GM19372 (cell line): ENCODE measurements around the gene ELK1.

ENCODE experiments used
- ATAC-seq: cut with Tn5 transposase; IDR thresholded peaks from one replicate; pipeline ENCODE4 v1.9.1; 2021; ENCODE audit warnings: mild to moderate bottlenecking, low read depth, moderate library complexity; ENCODE audit not compliant: unreplicated experiment

The ELK1 gene

DNA sequence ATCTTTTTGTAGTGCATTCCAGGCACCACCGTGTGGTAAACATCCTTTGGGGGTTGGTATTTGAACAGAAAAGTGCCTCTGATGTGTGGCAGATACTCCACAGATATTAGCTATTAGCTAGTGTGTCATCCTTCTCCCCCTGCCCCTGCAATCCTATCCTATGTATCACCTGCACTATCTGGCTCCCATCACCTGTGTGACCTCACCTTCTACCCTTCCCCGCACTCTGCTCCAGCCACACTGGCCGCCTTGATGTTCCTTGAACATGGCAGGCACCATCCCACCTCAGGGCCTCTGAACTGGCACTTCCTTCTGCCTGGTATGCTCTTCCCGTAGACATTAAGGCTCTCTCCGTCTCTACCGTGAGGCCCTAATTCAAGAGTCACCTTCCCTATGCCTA, 3.7 kb downstream of the ELK1 start:
- no peak for ATAC-seq

DNA sequence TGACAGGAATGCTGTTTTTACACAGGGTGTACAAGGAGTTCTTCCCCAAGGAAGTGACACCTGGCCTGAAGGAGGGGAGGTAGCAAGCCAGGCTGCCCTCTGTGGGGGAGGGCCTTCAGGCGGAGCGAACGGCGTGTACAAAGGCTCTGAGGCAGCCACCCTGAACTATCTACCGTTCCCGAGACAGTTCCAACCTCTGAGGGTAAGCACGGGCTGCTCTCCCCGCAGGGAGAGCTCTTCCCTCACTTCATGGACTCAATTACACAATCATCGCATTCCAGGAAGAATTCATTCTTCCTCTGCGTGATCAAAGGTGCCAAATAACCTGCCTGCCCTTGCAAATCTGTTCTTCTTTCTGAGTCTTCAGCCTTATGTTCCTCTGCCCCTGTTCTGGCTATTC, 4.8 kb downstream of the ELK1 start:
- ATAC-seq = no peak

DNA sequence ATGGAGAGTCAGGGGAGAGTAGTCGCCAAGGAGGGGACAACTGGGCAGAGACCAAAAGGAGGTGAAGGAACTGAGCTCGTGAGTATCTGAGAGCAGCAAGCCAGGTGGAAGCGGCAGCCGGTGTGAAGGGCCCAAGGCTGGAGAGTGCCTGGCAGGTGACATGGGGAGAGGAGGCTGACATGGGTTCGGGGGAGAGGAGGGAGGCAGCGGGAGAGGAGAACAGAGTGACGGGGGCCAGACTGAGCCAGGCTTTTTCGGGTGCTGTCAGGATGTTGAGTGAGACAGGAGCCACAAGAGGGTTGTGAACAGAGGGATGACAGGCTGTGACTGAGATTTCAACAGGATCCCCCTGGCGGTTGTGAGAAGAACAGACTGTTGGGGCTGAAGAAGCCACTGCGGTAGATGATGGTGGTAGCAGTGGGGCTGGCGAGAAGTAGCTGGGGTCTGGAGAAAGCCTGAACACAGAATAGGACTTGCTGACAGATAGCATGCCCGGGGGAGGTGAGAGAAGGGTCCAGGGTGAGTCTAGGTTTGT, 5.7 kb downstream of the ELK1 start:
- ATAC-seq = no peak

DNA sequence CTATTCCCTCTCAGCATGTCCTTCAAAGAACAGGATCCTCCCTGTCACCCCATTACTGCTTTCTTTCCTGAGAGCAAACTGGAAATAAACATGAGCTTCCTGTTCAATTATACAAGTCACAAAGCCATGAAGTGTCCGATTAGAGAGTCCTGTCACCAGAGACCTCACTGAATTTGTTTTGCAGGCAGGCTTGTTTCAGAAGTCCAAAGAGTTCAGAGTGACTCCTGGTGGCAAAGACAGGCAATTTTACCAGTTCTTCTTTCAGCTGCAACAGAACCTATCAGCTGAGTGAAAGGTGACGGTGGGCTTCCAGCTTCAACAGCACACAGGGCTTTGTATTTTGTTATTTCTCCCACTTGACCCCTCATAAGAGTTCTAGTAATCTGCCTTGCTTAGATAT, 6.4 kb downstream of the ELK1 start:
- ATAC-seq = no peak

DNA sequence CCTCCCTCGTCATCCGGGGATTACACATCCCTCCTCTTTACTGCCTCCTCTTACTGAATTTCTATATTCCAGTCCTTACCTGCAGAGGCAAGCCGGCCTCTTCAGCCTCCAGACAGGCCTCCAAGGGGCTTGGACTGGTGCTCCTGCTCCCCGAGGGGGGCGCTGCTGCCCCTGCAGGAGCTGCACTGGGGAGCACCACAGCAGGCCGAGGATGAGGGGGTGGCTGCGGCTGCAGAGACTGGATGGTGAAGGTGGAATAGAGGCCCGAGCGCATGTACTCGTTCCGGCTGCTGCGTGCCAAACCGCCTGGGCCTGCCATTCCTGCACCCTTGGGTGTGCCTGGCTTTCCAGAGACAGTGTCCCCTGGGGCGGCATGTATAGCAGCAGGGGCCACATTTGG, 11.5 kb downstream of the ELK1 start:
- ATAC-seq = no peak

DNA sequence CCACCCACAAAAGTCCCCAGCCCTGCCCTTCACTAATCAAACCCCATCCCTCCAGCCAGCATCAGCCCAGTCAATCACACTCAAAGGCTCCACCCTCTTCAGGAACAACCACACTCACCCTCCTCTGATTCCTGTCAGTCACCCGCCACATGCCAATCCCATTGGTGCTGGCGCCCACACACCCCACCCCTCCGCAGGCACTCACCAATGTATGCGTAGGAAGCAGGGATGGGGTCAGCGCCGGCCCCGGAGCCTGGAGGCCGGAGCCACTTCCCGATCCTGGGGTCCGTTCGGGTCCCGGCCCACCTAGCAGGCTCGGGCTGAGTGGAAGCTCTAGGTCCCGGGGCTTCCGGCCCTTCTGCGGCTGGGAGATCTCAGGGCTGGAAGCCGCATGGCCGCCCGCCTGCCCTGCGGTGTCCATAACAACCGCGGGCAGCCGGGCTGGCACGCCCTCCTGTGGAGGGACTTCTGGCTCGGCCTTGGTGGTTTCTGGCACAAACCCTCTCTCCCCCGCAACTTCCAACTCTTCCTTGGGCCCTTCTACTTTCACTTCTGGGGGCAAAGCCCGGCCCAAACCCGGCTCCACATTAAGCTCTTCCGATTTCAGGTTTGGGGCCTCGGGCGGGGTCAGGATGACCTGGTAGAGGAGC, 12.7 kb downstream of the ELK1 start:
- ATAC-seq = no peak

DNA sequence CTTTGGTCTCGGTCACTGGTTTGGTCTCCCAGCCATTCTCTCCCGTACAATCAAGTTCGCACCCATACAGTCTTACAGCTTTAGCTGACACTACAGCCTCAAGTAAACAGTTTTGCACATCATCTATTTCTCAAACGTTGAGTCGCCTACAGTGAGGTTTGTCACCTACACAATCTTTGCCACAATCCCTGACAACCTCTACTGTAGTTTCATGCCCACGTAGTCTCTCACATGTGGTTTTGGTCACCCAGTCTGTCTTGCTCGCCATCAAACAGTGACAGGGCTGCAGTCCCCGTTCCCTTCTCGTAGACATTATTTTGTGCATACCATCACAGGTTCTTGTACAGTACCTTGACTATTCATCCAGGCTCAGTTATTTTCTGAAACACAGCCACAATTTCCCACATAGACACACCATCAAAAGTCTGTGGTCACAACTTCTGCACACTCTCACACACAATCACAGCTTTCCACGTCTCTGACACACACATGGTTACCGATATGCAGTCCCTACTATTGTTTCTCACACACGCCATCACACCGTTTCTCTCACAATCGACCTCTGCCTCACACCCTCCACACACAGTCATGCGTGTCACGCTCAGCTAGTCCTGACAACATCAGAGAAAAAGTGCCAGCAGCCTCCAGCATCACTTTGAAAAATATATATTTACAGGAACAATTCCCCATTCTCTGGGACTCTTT, 15.3 kb downstream of the ELK1 start:
- ATAC-seq = no peak

DNA sequence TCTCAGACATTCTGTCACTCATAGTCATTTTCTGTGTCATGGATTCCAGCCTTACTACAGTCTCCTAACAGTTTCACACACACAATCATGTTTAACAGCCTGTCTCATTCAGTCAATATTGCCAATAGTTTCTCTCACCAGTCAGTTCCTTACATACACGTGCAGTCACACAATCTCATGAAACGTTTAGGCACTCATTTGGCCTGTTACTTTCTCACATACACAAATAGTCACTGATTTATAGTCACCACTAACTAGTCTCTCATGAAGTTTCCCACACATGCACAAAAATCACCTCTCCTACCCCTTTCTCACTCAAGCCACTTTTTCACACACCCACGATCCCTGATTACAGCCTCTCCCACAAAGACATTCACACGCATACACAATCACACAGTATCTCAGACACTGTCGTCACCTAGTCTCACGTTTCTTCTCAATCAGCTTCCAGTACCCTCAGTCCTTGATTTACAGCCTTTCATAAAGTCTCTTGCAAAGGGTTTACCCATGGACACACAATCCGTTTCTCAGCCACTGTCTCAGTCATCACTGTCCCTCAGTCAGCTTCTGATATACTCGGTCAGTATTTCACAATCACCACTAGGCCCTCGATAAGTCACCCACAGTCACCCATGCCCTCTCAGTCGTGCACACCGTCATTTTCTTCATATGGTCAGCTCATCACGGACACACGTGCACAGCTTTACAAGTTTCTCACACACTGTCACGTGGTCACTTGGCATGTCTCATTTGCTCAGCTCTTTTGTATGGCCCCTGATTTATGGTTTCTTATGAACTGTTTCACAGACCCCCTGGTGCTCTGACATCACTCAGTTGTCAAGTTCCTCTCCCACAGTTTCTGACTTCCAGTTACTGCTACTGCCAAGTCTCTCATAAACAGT, 16.4 kb downstream of the ELK1 start:
- no peak for ATAC-seq

DNA sequence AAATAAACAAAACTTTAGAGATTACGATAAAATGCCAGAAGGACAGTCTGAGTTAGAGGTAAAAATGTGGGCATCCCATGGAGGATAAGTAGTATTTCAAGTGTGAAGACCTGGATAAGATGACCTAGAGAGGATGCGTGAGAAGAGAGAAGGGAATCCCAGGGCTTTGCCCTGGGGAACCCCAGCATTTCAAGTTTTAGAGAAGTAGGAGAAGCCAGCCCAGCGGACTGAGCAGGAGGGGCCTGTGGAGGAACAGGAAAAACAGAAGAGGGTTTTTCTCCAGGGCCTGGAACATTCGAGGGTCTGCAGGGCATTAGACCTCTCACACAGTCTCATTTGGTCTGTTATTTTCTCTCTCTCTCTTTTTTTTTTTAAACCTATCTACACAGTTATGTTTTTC, 17.7 kb downstream of the ELK1 start:
- no peak for ATAC-seq

DNA sequence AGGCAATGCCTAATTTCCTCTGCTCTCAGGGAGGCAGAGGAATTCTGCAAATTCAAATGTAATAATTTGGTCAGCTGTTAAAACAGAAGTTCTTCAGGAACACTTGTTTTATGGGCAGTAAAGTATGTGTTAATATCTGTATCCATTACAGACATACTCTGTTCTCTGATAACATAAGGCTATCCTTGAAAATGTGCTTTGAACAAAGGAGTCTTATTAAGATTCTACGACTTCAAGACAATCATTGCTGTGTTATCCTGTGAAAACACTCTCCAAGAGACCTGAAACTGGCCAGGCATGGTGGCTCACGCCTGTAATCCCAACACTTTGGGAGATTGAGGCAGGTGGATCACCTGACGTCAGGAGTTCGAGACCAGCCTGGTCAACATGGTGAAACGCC, 18.7 kb downstream of the ELK1 start:
- ATAC-seq = no peak

DNA sequence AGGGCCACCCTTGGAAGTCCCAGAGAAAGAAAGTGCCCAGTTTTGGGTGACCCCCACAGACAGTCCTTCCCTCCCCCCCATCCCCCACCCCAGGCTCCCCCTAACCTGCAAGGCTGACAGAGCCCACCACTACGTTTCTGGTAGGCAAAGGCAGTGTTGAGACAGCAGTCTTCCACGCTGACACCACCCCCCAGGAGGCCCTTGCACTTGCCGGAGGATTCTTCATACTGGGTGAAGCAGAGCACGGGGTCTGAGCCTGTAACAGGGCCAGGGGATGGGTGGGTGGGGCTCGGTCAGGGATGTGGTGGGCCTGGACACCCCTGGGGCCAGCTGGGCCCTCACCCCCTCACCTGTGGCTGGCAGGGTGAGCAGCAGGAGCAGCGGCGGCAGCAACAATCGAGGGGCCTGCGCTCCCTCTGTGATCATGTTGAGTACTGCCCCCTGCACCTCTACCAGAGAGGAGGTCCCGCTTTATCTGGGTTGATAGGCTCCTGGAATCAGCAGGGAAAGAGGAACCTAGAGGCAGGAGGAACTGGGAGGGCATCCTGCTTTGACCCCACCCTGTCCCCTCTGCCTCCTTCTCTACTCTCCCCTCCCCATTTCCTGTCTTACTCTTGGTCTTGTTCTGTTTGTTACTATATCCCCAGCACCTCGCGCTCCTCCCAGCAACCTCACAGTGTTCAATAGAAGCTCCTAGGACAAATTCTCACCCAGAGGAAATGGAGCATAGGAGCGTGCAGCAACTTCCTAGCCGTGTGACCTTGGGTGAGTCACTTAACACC, 20.8 kb downstream of the ELK1 start, which contains the start of gene CFP:
TSS of gene CFP (minus strand) at position 512 of the 782 bp plus-strand sequence. CDS start at position 426, 86 bp downstream.
- ATAC-seq = no peak

DNA sequence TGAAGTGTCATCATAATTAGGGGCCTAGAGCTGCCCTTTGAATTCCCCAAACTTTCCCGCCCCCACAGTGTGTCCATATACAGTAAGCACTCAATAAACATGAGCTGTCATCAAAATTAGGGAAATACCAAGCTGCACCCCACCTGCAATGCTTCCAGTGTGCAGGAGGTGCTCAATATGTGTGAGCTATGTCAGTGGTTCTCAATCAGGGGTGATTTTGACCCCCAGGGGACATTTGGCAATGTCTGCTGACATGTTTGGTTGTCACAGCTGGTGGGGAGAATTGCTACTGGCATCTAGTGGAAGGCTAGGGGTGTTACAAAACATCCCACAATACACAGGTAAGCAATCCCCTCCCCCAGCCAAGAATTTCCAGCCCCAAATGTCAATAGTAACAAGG, 21.4 kb downstream of the ELK1 start:
- ATAC-seq = no peak

DNA sequence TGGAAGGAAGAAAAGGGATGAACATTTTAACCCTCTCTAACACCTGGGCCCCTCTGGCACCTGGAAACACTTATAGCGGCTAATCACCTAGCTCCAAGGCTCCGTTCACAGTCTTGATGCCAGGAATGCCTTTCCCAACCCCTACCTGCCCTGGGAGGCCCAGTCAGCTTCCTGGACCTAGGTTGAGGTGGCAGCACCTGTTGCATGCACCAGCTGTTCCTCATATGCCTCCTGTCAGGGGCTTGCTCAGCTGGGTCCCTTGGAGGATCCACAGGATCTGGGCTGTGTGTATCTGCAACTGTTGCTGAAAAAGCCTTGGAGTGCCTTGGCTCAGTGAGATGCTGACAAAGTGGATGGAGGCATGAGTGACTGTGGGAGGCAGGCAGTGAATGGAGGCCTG, 25.0 kb downstream of the ELK1 start:
- ATAC-seq = no peak

DNA sequence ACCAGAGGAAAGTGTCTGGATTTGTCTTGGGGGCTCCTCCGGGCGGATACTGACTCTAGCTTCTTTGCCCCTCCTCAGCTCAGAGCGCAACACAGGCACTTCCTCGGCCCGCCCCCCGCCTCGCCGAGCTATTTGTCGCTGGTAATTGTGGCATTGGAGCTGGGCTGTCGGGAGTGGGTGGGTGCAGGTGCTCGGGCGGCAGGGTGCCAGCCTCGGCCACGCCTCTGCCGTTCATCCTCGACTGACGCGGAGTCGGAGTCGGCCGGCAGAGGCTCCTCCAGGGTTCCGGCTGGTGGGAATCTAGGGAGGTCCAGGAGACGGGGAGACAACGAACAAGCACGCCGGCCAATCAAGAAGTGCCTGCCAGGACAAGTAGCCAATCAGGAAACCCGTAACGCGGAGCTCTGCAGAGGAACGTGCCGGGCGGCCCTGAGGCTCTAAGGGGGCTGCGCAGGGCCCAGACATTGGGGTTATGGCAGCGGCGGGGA, 26.8 kb downstream of the ELK1 start:
- no peak for ATAC-seq

DNA sequence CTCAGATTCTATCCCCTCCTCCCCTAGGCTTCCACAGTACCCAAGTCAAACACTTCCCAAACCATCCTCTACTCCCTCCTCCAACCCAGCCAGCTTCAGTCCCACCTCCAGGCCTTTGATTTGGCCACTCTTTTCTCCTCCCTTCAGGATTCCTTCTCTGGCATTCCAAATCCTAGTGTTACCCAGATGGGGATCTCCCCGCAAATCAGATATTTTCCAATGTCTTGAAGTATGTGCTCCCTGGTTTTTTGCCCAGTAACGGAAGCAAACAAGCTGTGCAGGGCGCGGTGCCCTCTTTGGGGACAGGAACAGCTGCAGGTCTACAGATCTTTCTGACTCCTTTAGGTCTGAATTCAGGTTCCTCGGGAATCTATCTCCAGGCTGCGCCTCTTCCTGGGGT, 28.5 kb downstream of the ELK1 start:
- no peak for ATAC-seq

DNA sequence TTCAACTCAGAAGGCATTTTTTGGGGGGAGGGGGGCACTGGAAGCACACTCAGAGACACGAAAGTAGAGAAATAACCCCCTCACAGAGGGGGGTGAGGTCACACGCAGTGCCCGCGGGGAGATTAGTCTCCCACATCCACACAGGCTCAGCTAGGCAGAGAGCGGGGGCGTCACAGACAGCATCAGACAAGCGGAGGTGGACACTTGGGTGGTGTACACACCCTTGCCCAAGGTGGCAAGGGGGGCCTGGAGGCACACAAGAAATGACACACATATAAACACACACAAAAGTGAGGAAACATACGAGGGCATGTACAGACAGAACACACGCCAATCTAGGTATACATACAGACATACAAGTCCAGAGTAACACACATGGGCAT, 30.1 kb downstream of the ELK1 start:
- ATAC-seq = no peak

DNA sequence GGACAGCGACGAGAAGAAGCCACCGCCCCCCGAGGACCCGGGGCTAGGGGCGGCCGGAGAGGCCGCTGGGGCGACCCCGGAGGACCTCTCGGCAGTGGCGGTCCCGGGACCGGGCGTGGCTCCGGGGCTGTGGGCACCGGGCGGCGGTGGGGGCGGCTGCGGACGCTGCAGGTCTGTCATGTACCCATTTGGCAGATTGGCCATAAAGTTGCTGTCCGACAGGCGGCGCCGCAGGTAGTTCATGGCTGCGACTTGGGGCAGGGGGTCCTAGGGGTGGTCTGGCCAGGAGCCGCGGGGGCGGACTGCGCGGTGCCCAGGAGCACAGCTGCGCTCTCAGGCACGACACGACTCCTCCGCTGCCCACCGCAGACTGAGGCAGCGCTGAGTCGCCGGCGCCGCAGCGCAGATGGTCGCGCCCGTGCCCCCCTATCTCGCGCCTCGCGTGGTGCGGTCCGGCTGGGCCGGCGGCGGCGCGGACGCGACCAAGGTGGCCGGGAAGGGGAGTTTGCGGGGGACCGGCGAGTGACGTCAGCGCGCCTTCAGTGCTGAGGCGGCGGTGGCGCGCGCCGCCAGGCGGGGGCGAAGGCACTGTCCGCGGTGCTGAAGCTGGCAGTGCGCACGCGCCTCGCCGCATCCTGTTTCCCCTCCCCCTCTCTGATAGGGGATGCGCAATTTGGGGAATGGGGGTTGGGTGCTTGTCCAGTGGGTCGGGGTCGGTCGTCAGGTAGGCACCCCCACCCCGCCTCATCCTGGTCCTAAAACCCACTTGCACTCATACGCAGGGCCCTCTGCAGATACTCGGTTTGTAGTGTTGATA, 30.7 kb downstream of the ELK1 start, which contains the start of gene SYN1:
TSS of gene SYN1 (minus strand) at position 372 of the 817 bp plus-strand sequence. CDS start at position 243, 129 bp downstream.
- peak; percentile 86 for ATAC-seq

DNA sequence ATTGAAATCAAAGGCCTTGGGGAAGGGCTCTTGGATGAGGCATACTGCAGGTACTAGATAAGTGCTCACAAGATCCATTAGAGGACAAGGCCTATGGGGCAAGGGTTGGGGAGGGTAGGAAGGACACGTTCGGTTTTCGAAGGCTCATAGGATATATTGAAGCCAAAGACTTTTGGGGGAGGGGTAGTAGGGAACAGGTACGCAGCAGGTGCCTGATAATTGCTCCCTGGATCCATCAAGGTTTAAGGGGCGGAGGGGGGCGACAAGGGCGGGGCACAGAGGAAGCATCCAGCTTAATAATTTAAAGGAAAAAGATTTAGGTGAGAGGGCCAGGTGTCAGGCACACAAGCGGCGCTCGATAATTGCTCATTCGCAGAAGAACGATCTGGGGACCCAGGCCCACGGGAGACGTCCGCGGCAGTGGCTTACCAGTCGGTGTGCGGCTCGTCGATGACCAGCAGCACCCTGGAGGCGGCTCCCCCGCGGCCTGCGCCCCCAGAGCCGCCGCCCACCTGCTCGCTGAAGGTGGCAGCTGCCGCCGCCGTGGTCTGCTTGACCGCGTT, 31.4 kb downstream of the ELK1 start:
- ATAC-seq = no peak

DNA sequence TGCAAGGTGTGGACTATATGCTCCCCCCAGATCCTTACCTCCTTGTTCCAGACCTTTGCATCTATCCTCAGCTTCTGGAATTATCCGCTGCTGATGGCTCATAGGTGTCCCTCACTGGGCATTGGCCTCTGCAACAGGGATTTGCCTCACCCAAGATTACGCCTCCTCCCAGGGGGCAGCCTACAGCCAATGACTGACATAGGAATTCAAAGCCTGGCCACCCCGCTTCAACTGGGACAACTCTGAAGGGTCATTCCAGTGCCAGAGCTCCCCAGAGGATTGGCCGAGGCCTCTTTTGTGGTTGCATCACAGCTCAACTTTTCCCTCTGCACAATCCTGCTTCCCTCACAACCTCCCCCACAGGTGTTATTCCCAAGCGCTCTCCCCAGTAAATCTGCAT, 35.7 kb downstream of the ELK1 start:
- ATAC-seq = no peak
